Germinal center (tissue), 1 donor: ENCODE data around the gene REXO5.
"Not testable (repeated sequence)": the region's sequence is repeated elsewhere in the genome, so short reads cannot be mapped to it uniquely, and the experiment has no call there.

Source experiments
- DNase-seq: peaks from one replicate; pipeline ENCODE4 v3.0.0; 2012; ENCODE audit warnings: mixed read lengths, low spot score

The REXO5 gene

DNA sequence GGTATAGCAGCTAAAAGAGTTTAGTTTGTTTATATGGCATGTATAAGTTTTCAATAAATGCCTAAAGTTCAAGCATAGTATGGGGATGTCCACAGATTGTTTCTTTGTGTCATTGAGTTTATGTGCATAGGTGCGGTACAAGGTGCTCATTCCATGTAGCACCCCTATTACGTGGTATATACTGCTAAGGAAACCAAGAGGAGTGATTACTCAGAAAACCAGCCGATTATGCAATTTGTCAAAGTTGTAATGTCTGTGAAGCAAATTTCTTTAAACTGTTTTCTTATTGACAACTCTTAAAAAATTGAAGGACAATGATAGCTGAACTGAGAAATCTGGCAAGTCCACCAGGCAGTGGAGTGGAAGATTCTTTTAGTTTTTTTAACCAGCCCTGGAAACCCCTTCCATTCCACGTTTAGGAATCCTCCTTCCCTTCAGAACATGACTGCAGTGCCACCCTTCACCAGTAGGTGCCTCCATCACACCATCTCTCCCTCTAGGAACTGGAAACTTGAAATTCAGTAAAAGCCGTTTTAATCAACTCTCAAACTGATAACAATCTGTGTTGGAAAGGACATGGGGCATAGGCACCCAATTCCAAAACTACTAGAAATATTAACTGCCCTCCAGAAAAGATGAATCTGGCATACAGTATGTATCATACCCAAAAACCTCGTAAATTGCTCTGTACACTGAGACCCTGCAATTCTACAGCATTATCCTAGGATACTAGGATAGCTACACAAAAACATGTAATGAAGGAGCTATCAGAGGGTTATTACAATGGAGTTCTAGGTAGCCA is 43.5 kb downstream of the REXO5 start:
- peak; percentile 47 for DNase-seq

DNA sequence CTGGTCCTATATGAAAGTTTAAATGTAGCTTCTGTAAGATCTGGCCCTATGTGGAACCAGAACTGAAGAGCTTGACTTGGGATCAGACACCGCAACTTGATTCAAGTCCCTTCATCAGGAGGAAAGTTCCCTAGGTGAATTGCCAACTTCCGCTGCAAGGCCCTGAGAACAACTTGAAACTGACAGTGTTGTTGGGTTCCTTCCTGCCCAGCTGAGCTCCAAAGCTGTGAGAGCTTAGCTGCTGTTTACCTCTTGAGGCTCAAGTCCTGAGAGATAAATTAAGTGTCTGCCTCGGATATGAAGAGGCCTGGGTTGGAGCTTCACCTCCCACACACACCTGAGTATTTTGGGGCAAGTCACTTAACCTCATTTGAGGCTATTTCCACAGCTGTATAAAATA is 44.7 kb downstream of the REXO5 start:
- no peak for DNase-seq

DNA sequence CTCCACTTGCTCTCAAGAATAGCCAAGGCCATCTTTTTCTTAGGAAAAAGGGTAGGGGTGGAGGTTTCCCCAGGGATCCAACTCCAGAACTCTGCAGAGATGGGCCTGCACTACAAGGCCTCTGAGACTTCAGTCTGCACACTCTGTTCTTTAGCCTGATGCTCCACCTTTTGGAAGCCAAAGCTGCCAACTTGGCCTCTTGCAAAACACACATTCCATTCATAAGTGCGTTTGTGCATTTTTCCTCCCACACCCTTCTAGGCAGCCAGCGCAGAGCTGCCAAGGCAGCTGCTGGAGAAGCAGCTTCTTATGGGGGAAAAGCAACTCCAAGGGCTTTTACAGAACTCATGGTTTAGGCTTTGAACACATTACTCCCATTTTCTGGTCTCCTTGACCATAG is 45.3 kb downstream of the REXO5 start:
- no peak for DNase-seq

DNA sequence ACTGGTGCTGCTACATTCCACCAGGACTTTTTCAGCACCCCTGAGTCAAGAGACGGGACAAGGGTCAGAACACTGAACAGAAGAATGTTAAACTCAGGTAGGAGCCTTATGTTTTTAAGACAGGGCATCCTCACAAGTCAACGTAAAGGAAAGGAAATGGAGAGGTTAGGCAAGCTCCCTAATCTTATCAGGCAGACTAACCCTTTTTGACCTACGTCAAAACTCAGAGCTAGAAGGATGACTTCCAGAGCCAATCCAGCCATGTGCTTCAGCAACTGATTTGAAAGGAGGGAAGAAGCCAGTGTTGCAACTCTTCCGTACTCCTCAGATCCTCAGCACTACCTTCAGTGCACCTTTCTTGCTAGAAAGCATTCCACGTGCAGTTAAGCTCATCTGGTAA is 46.8 kb downstream of the REXO5 start:
- no peak for DNase-seq

- DNase-seq: no peak
Measured at GRCh38 chr16:20853981-20854620, 47.8 kb downstream of the REXO5 start.

DNA sequence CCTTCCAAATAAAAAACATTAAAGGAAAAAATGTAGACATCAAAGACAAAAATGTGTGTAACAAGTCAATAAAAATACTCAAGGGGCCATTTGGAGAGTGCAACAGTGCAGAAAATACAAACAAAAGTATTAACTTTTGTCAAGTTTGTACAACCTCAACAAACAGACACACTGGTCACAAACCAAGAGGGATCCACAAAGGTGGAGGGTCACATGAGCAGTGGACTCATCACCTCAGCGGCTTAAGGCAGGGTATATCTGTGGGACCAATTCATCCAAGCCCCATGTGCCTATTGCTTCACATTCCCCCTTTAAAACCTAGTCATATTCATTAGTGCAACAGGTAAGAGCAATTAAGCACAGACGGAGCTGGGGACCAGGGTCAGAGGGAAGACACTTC is 48.6 kb downstream of the REXO5 start:
- no peak for DNase-seq

DNA sequence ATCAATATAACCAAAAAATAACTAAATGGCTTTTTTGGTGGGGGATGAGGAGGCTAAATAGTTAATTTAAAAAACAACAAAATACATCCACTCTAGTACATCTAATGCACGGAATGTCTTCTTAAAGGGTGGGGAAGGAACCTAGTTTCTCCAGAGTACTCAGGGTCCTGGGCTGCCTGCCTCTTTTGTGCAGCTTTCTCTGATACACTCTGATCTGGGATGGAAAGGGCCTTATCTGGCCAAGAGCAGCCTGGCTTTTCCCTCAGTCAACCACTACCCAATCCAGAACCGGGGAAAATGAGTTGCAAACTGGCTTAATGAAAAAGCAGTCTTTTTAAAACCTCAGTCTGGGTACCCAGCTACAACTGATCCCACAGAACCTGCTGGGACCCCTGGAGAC is 51.0 kb downstream of the REXO5 start:
- no peak for DNase-seq

DNA sequence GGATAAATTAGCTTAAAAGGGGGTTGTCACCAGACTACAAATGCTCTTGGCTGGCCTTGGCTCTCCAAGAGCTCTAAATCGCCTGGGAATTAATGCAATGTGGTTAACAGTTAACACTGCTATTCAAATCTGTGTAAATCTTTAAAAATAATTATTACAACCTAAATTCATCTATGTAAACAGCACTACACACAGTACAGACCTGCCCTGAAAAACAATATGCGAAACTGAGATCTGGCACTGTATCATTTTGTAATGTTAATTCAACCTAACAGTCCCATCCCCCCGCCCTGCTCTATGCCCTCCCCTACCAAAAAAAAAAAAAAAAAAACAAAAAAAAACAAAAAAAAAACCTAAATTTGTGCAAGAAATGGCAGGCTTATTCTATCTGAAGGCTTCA is 52.9 kb downstream of the REXO5 start:
- no peak for DNase-seq

DNA sequence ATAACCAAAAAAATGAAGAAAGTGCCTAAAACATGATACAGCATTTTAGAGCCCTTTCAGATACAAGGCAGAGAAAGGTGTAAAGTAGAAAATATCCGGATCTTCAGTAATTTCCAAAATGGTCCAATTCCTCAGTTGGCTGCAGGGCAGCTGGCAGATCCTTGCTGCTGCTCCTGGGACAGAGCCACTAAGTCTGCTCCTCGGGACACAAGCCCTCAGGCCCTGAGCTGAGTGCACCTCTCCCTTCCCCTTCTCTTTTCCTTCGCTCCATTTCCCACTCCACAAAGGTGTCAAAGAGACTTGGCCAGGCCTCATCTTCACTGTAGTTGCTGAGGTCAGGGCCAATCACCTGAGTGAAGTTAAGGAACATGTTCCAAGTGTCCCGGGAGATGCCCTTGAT is 53.4 kb downstream of the REXO5 start:
- no peak for DNase-seq

- DNase-seq: no peak
Measured at GRCh38 chr16:20860361-20860760, 54.0 kb downstream of the REXO5 start.

DNA sequence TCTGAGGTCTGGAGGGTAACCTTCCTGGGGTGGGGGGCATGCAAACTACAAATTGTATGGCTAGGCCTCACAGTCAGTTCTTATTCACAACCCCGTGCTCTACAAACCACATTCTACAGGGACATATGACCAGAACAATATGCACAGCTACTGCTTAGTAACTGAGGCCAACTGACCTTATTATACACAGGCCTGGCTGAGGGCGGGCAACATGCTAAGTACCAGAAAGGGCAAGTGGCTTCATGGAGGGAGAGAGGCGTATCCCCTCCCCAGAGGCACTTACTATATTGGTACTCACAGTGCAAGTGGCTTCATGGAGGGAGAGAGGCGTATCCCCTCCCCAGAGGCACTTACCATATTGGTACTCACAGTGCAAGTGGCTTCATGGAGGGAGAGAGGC is 54.7 kb downstream of the REXO5 start:
- not testable (repeated sequence) for DNase-seq

GRCh38 chr16:20862162-20862960 is 56.0 kb downstream of the REXO5 start:
- DNase-seq: no peak

GRCh38 chr16:20864376-20864775 is 58.0 kb downstream of the REXO5 start:
- DNase-seq: not testable (repeated sequence)

DNA sequence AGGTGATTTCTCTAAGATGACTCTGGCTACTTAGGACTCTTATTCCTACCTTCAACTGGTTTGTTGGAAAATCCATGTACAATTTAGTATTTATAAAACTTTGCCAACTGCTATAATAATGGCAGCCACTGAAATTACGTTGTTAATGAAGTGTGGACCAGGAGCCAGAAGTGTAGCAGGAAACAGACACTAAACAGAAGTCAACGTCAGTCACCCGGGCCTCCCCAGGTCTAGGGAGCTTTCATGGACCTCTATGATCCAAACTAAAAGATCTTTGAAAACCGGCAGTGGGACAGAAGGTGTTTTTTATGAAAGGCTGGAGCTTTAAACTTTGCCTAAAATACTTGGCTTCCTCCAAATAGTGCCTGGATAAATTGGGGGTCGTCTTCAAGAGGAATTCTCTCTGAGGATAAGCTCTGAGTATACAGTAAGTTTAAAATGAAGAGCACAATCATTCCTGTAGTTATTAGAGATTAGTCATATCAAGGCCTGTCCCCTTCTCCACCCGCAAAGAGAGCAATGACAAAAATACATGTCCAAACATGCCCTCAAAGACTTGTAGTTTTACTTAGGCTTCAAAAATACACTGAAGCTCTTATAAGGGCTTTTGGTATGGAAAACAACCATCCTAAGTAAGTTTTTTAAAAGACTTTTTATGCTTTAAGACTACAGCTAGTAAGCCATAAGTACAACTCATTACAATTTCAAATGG is 59.2 kb downstream of the REXO5 start:
- no peak for DNase-seq

DNA sequence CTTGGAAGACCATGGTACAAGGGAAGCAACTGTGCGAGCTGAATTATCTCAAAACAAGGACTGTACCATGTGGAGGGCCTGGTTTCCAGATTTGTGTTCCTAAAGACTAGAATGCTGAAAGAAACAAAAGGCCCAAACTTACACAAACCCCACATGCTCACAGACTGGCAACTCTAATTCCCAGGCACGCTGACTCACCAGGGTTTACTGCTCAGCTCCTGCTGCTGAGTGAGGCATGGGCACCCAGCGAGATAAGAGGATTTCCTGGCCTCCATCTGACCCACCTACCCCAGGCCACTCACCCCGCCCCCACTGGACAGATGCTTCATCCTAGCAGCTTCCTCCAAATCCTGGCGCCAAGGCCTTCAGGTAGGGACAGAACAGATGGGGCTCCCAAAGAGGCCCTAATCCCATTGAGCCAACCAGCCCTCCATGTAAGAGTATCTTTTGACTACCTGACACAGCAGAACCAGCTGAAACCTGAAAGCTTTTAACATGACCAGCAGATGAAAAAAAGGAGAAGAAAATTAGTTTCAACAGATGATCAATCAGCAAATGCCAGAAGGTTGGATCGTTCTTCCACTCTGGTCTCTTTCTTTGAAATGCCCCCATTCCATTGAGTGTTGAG is 59.9 kb downstream of the REXO5 start:
- DNase-seq: no peak

DNA sequence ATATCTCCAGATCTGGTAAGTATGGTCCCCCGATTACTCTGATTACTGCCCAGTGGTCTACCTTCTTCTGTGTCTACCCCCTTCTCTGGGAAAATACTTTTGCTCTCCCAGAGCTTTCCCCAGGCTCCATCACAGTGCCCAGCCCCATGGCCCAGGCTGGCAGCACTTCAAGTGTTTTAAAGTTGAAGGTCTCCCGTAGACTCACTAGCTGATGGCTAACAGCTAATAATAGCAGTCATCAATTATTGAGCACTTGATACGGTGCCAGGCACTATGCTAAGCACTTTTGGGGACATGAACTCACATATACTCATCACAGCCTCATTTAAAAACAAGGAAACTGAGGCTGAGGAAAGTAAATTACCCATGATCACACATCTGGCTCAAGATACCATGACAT is 60.5 kb downstream of the REXO5 start:
- no peak for DNase-seq

DNA sequence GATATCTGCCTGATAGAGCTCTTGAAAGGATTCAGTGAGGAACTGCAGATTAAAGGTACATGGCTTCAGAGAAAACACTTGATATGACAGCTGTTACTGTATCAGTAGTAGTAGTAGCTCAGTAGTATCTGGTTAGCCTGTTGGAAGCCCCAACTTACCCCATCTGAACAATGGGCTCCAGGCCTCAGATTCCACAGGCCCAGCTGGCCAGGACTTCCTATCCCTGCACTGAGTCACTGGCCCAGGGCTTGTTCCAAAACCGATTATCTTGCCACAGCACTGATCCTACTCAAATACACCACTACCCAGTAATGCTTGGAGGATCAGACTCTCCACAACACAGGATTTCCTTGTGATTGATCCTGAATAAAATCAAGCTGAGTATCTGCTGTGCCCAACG is 61.3 kb downstream of the REXO5 start:
- no peak for DNase-seq

- DNase-seq: no peak
Measured at GRCh38 chr16:20868890-20869289, 62.6 kb downstream of the REXO5 start.

GRCh38 chr16:20870122-20870820 is 63.9 kb downstream of the REXO5 start:
- DNase-seq: no peak

GRCh38 chr16:20871258-20871657 is 64.9 kb downstream of the REXO5 start:
- DNase-seq: no peak
